Left kidney (tissue), 2 donors: Measurements from ENCODE around the gene PRR29. TPM values are rescaled to one million over a fixed set of nuclear protein-coding genes. Genes with fewer than 3 reads are reported as not detected.

Source experiments
- DNase-seq: peaks from one replicate; pipeline ENCODE4 v3.0.0-alpha.2; 2013
- polyA plus RNA-seq: library from polyadenylated mRNA; unstranded; fragments of 120-200 nt; gene quantifications from one replicate; pipeline ENCODE4 v1.2.1, GENCODE V29; 2013; ENCODE audit not compliant: insufficient read length

Gene PRR29
- polyA plus RNA-seq, 1 donor = 2.5 TPM

- DNase-seq = no peak
Observed at GRCh38 chr17:64041912-64042311, 43.8 kb downstream of the PRR29 start.

- DNase-seq = no peak
Observed at GRCh38 chr17:64042700-64043485, 44.7 kb downstream of the PRR29 start.

- DNase-seq = no peak
Observed at GRCh38 chr17:64045176-64045575, 47.0 kb downstream of the PRR29 start.

GRCh38 chr17:64048805-64049204 lies 50.7 kb downstream of the PRR29 start:
- no peak for DNase-seq

- DNase-seq = no peak
Observed at GRCh38 chr17:64051153-64051552, 53.0 kb downstream of the PRR29 start.

GRCh38 chr17:64053101-64053500 lies 55.0 kb downstream of the PRR29 start:
- DNase-seq = no peak

Other genes starting within 250 kb of the PRR29 start
- gene CCDC47, start 224.8 kb upstream of the PRR29 start, polyA plus RNA-seq = 110 TPM
- 254 TPM for gene DDX42, start 224.2 kb upstream of the PRR29 start, polyA plus RNA-seq
- 181 TPM for gene PSMC5, start 170.9 kb upstream of the PRR29 start, polyA plus RNA-seq
- 68.1 TPM for gene FTSJ3, start 170.7 kb upstream of the PRR29 start, polyA plus RNA-seq
- 58.9 TPM for gene SMARCD2, start 155.7 kb upstream of the PRR29 start, polyA plus RNA-seq
- 0.20 TPM for gene CSH2, start 124.7 kb upstream of the PRR29 start, polyA plus RNA-seq
- not detected for gene GH2, start 116.4 kb upstream of the PRR29 start, polyA plus RNA-seq
- gene CSH1, start 101.8 kb upstream of the PRR29 start, polyA plus RNA-seq = not detected
- gene CSHL1, start 87.1 kb upstream of the PRR29 start, polyA plus RNA-seq = not detected
- not detected for gene GH1, start 79.5 kb upstream of the PRR29 start, polyA plus RNA-seq
- 2.1 TPM for gene CD79B, start 66.0 kb upstream of the PRR29 start, polyA plus RNA-seq
- 0.86 TPM for gene SCN4A, start 25.4 kb upstream of the PRR29 start, polyA plus RNA-seq
- gene ICAM2, start 22.3 kb downstream of the PRR29 start, polyA plus RNA-seq = 23.1 TPM
- gene ERN1, start 131.8 kb downstream of the PRR29 start, polyA plus RNA-seq = 8.7 TPM